Measurements from ENCODE around the gene HENMT1. TPM values are rescaled to one million over a fixed set of nuclear protein-coding genes. Genes with fewer than 3 reads are reported as not detected.
A peak's percentile ranks its signal among the peaks of the same experiment; 100 is the strongest.
"Not testable (repeated sequence)": the region's sequence is repeated elsewhere in the genome, so short reads cannot be mapped to it uniquely, and the experiment has no call there.

The HENMT1 gene
- total RNA-seq, 1 experiment from 2014 or later: 9.9 TPM

DNA sequence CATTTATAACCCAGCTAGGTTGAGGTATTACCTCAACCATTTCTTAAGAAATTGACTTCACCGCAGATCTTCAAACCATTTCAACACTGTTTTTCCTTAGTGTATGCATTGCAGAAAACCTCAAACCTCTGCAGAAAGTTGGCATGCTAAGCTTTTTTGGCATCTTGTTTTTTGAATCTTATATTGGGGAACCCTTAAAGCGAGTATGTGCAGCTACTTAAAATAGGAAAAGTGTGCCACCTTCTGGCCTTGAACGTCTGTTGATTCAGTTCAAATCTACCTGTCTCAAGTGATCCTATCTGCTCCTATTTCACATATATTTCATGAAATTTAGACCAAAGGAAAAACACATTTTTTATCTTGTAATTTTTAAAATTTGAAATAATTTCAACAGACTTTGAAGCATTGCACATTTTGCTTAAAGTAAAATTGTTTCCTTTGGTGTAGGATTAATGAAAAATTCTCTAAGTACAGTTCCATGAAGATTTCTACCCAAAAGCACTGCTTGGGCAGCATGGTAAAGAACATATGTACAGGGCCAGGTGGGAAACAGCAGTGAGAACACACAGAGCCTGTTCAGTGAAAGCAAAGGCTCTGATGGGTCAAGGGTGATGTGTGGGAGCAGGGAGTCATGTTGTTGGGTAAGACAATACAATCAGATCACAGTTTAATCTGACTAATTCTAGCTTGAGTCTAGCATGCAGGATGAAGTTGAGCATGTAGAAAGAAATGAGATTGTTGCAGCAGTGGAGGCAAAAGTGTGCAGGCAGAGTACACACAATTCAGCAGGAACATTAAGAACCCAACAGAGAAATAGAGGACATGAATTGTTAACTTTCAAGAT is 17.2 kb downstream of the HENMT1 start:
- H3K36me3 Mint-ChIP-seq (ENCODE audit: insufficient read depth, unreplicated experiment): no peaks in the 10 kb centered on the region
- H3K4me3 Mint-ChIP-seq (ENCODE audit: low read depth, unreplicated experiment): no peak overlapping the region
- no TSS peak for BruUV-seq (replicated peaks)
- H3K4me1 Mint-ChIP-seq (ENCODE audit: low read depth, unreplicated experiment): peaks cover 26% of the 10 kb centered on the region
- TF ChIP-seq, protein P1, sequence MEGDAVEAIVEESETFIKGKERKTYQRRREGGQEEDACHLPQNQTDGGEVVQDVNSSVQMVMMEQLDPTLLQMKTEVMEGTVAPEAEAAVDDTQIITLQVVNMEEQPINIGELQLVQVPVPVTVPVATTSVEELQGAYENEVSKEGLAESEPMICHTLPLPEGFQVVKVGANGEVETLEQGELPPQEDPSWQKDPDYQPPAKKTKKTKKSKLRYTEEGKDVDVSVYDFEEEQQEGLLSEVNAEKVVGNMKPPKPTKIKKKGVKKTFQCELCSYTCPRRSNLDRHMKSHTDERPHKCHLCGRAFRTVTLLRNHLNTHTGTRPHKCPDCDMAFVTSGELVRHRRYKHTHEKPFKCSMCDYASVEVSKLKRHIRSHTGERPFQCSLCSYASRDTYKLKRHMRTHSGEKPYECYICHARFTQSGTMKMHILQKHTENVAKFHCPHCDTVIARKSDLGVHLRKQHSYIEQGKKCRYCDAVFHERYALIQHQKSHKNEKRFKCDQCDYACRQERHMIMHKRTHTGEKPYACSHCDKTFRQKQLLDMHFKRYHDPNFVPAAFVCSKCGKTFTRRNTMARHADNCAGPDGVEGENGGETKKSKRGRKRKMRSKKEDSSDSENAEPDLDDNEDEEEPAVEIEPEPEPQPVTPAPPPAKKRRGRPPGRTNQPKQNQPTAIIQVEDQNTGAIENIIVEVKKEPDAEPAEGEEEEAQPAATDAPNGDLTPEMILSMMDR (IDR thresholded peaks at IDR 0.05; ENCODE audit: unreplicated experiment): peak; percentile 38
- CTCF ChIA-PET: interaction anchor here (0.7 to 1.9 kb wide), 4 partner anchors 47 to 131 kb away, joined by 5 to 11 read pairs (median 6); partner anchors contain the start of gene EEIG2
- no peak overlapping the region for H3K27ac Mint-ChIP-seq (ENCODE audit: unreplicated experiment)
- H3K27me3 Mint-ChIP-seq (ENCODE audit: unreplicated experiment): no peaks in the 10 kb centered on the region
- DNase-seq: peak; percentile 23
- intact Hi-C loops (cut with micrococcal nuclease; ENCODE audit: unreplicated experiment): loop anchor here (1.0 to 10.0 kb wide), 3 partner anchors 49 to 131 kb away; partner anchors contain the start of gene EEIG2
- H3K9me3 Mint-ChIP-seq (ENCODE audit: low read depth, unreplicated experiment): no peaks in the 10 kb centered on the region

DNA sequence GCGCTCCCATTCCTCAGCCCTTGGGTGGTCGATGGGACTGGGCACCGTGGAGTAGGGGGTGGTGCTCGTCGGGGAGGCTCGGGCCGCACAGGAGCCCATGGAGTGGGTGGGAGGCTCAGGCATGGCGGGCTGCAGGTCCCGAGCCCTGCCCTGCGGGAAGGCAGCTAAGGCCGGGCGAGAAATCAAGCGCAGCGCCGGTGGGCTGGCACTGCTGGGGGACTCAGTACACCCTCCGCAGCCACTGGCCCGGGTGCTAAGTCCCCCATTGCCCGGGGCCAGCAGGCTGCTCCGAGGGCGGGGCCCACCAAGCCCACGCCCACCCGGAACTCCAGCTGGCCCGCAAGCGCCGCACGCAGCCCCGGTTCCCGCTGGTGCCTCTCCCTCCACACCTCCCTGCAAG is 20.0 kb downstream of the HENMT1 start:
- DNase-seq; H3K27me3 Mint-ChIP-seq (ENCODE audit: unreplicated experiment); H3K27ac Mint-ChIP-seq (ENCODE audit: unreplicated experiment); BruUV-seq (replicated peaks); H3K4me3 Mint-ChIP-seq (ENCODE audit: low read depth, unreplicated experiment); H3K36me3 Mint-ChIP-seq (ENCODE audit: insufficient read depth, unreplicated experiment); CTCF ChIA-PET; H3K4me1 Mint-ChIP-seq (ENCODE audit: low read depth, unreplicated experiment); H3K9me3 Mint-ChIP-seq (ENCODE audit: low read depth, unreplicated experiment): not testable (repeated sequence)
- intact Hi-C loops (cut with micrococcal nuclease; ENCODE audit: unreplicated experiment): loop anchor here (10.0 kb wide), 1 partner anchor 46 kb away; no protein-coding TSS in a partner anchor

DNA sequence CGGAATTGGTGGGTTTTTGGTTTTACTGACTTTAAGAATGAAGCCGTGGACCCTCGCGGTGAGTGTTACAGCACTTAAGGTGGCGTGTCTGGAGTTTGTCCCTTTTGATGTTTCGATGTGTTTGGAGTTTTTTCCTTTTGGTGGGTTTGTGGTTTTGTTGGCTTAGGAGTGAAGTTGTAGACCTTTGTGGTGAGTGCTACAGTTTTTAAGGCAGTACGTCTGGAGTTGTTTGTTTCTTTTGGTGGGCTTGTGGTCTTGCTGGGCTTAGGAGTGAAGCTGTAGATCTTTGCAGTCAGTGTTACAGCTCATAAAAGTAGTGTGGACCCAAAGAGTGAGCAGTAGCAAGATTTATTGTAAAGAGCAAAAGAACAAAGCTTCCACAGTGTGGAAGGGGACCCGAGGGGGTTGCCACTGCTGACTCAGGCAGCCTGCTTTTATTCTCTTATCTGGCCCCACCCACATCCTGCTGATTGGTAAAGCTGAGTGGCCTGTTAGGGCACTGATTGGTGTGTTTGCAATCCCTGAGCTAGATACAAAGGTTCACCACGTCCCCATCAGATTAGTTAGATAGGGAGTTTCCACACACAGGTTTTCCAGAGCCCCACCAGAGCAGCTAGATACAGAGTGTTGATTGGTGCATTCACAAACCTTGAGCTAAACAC is 20.9 kb downstream of the HENMT1 start:
- CTCF ChIA-PET: no interaction called here
- Mint-ChIP-seq H3K4me1 (ENCODE audit: low read depth, unreplicated experiment) (no peaks in the 10 kb centered on the region), H3K4me3 (ENCODE audit: low read depth, unreplicated experiment) (no peak overlapping the region), H3K27me3 (ENCODE audit: unreplicated experiment) (no peaks in the 10 kb centered on the region), H3K27ac (ENCODE audit: unreplicated experiment) (no peak overlapping the region), H3K36me3 (ENCODE audit: insufficient read depth, unreplicated experiment) (no peaks in the 10 kb centered on the region), H3K9me3 (ENCODE audit: low read depth, unreplicated experiment) (no peaks in the 10 kb centered on the region)
- TF ChIP-seq, protein P1 (IDR thresholded peaks at IDR 0.05; ENCODE audit: unreplicated experiment): no peak
- intact Hi-C loops (cut with micrococcal nuclease; ENCODE audit: unreplicated experiment): loop anchor here (10.0 kb wide), 1 partner anchor 45 kb away; no protein-coding TSS in a partner anchor
- no peak for DNase-seq
- BruUV-seq (replicated peaks): no TSS peak

DNA sequence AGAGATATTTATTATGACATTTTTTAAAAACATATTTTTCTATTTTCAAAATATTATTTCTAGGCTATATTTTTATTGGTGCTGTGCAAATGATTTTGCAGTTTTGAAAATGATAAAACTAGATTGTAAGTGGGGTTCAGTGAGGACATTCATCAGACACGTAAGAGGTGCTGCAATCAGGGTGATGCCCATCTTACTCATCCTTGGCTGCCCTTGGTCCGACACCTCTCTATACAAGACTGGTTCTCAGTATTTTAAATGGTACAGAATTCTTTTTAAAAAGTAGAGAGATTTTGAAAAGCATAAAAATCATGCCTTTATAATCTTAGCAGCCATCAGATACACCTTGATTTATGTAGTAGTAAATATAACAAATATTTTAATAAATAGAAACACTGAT is 24.0 kb downstream of the HENMT1 start:
- CTCF ChIA-PET: no interaction called here
- Mint-ChIP-seq H3K4me1 (ENCODE audit: low read depth, unreplicated experiment) (no peaks in the 10 kb centered on the region), H3K27me3 (ENCODE audit: unreplicated experiment) (no peaks in the 10 kb centered on the region), H3K27ac (ENCODE audit: unreplicated experiment) (no peak overlapping the region), H3K9me3 (ENCODE audit: low read depth, unreplicated experiment) (no peaks in the 10 kb centered on the region), H3K36me3 (ENCODE audit: insufficient read depth, unreplicated experiment) (no peaks in the 10 kb centered on the region), H3K4me3 (ENCODE audit: low read depth, unreplicated experiment) (no peak overlapping the region)
- TF ChIP-seq, protein P1 (IDR thresholded peaks at IDR 0.05; ENCODE audit: unreplicated experiment): no peak
- no TSS peak for BruUV-seq (replicated peaks)
- no peak for DNase-seq
- intact Hi-C loops (cut with micrococcal nuclease; ENCODE audit: unreplicated experiment): no loop called here

Measured in Calu3 (cell line).